IMR-90 (cell line): ENCODE measurements around the gene PMPCA. TPM values are rescaled to one million over a fixed set of nuclear protein-coding genes. Genes with fewer than 3 reads are reported as not detected.
A peak's percentile ranks its signal among the peaks of the same experiment; 100 is the strongest.

ENCODE experiments used
- ATAC-seq: fragments of 200-7000 bp; cut with Tn5 transposase; 2 replicates; pipeline ENCODE4 v1.9.1; 2020; ENCODE audit warnings: low read depth, mild to moderate bottlenecking, moderate library complexity
- BruUV-seq: library from RNA; stranded (reverse); fragments of 400-500 nt; replicated peaks from 2 replicates; lab custom pipeline; 2021; lab: Mats Ljungman, UMichigan
- CTCF ChIA-PET: fragments of 300-600 bp; formaldehyde crosslinking; extraction: SDS; loops from one replicate; lab custom pipeline; 2021; ENCODE audit warnings: antibody characterized with exemption; lab: Yijun Ruan, JAX
- POLR2A ChIA-PET: fragments of 300-600 bp; sonication (Branson Sonifier 250); formaldehyde crosslinking; loops from one replicate; lab custom pipeline; 2022; ENCODE audit warnings: antibody characterized with exemption; ENCODE audit not compliant: unreplicated experiment; lab: Charles Lee
- DNase-seq: peaks from one replicate; pipeline ENCODE4 v3.0.0; 2013
- H2AFZ ChIP-seq: replicated peaks from 2 replicates; pipeline ENCODE3; 2013; ENCODE audit warnings: low read length, mild to moderate bottlenecking; ENCODE audit not compliant: poor library complexity
- H2AK5ac ChIP-seq: 2 replicates; pipeline ENCODE4 v1.6.1; 2013; ENCODE audit warnings: low read depth, low read length, inconsistent platforms
- H2AK9ac ChIP-seq: replicated peaks from 2 replicates; pipeline ENCODE3; 2013; ENCODE audit warnings: mild to moderate bottlenecking, low read depth, low read length, moderate library complexity; ENCODE audit not compliant: poor library complexity
- H2BK120ac ChIP-seq: 2 replicates; pipeline ENCODE4 v1.6.1; 2013; ENCODE audit warnings: low read depth, low read length, inconsistent platforms
- H2BK15ac ChIP-seq: 3 replicates; pipeline ENCODE4 v1.6.1; 2013; ENCODE audit warnings: low read depth, low read length, inconsistent platforms
- H2BK20ac ChIP-seq: 2 replicates; pipeline ENCODE4 v1.6.1; 2013; ENCODE audit warnings: low read depth, mild to moderate bottlenecking, inconsistent platforms, low read length, moderate library complexity
- H2BK5ac ChIP-seq: 2 replicates; pipeline ENCODE4 v1.6.1; 2013; ENCODE audit warnings: mild to moderate bottlenecking, low read depth, low read length, inconsistent platforms; ENCODE audit not compliant: poor library complexity, severe bottlenecking
- H3K14ac ChIP-seq: replicated peaks from 2 replicates; pipeline ENCODE4 v1.6.1; 2013; ENCODE audit warnings: low read depth, low read length, inconsistent platforms
- H3K18ac ChIP-seq: 2 replicates; pipeline ENCODE4 v1.6.1; 2013; ENCODE audit warnings: low read depth, low read length, control low read depth
- H3K23ac ChIP-seq: 2 replicates; pipeline ENCODE4 v1.6.1; 2013; ENCODE audit warnings: low read depth, low read length, inconsistent platforms
- H3K27ac ChIP-seq: 2 replicates; pipeline ENCODE4 v1.5.1; 2013; ENCODE audit warnings: mild to moderate bottlenecking, control low read depth, low read length; ENCODE audit not compliant: insufficient read depth
- H3K27me3 ChIP-seq: 2 replicates; pipeline ENCODE4 v1.6.1; 2013; ENCODE audit warnings: low read length; ENCODE audit not compliant: control insufficient read depth, insufficient read depth
- H3K36me3 ChIP-seq: 2 replicates; pipeline ENCODE4 v1.6.1; 2013; ENCODE audit warnings: low read length, mixed read lengths; ENCODE audit not compliant: control insufficient read depth, insufficient read depth
- H3K4ac ChIP-seq: 2 replicates; pipeline ENCODE4 v1.6.1; 2013; ENCODE audit warnings: low read depth, low read length, inconsistent platforms
- H3K4me1 ChIP-seq: 2 replicates; pipeline ENCODE4 v1.6.1; 2013; ENCODE audit warnings: low read length, mixed read lengths; ENCODE audit not compliant: control insufficient read depth, insufficient read depth
- H3K4me2 ChIP-seq: 2 replicates; pipeline ENCODE4 v1.6.1; 2013; ENCODE audit warnings: low read depth, mild to moderate bottlenecking, control low read depth, low read length, moderate library complexity
- H3K4me3 ChIP-seq: 2 replicates; pipeline ENCODE4 v1.5.1; 2013; ENCODE audit warnings: low read depth, mild to moderate bottlenecking, control low read depth, low read length, moderate library complexity; ENCODE audit not compliant: insufficient read depth
- H3K56ac ChIP-seq: 2 replicates; pipeline ENCODE4 v1.6.1; 2013; ENCODE audit warnings: low read length, inconsistent platforms; ENCODE audit not compliant: insufficient read depth; ENCODE audit errors: extremely low read depth
- H3K79me1 ChIP-seq, 2 experiments: 2 replicates each; pipeline ENCODE4 v1.6.1; 2013; ENCODE audit warnings: low read length in 2 of 2, inconsistent platforms in 1 of 2, low read depth in 1 of 2
- H3K9ac ChIP-seq: 2 replicates; pipeline ENCODE4 v1.6.1; 2013; ENCODE audit warnings: low read depth, low read length, control low read depth
- H3K9me1 ChIP-seq: 2 replicates; pipeline ENCODE4 v1.6.1; 2013; ENCODE audit warnings: low read length, inconsistent platforms; ENCODE audit not compliant: insufficient read depth
- H3K9me3 ChIP-seq: 2 replicates; pipeline ENCODE4 v1.6.1; 2013; ENCODE audit warnings: low read length; ENCODE audit not compliant: control insufficient read depth, insufficient read depth
- H4K20me1 ChIP-seq: 2 replicates; pipeline ENCODE4 v1.6.1; 2013; ENCODE audit warnings: low read length, inconsistent platforms; ENCODE audit not compliant: insufficient read depth
- H4K5ac ChIP-seq: 2 replicates; pipeline ENCODE4 v1.6.1; 2013; ENCODE audit warnings: mild to moderate bottlenecking, low read depth, low read length, control low read depth
- H4K8ac ChIP-seq, 2 experiments: 2 replicates each; pipeline ENCODE4 v1.6.1; 2013; ENCODE audit warnings: low read depth in 2 of 2, low read length in 2 of 2, control low read depth in 1 of 2, inconsistent platforms in 1 of 2
- H4K91ac ChIP-seq: 2 replicates; pipeline ENCODE4 v1.6.1; 2013; ENCODE audit warnings: low read depth, low read length, inconsistent platforms; ENCODE audit not compliant: insufficient read depth
- CTCF ChIP-seq: conservative IDR thresholded peaks from 2 replicates; pipeline ENCODE4 v1.5.1; 2012; ENCODE audit warnings: mild to moderate bottlenecking, low read depth, low read length, improper control_type of control experiment
- FOS ChIP-seq: fragments of 150-350 bp; IDR thresholded peaks from 2 replicates; pipeline ENCODE4 v1.6.1; 2016; ENCODE audit warnings: low read depth, low read length
- MAFK ChIP-seq: IDR thresholded peaks from 2 replicates; pipeline ENCODE4 v1.6.1; 2012; ENCODE audit warnings: low read depth, low read length, improper control_type of control experiment
- MAZ ChIP-seq: IDR thresholded peaks from 2 replicates; pipeline ENCODE4 v1.6.1; 2012; ENCODE audit warnings: low read depth, mild to moderate bottlenecking, low read length, improper control_type of control experiment, moderate library complexity, borderline replicate concordance
- MXI1 ChIP-seq: IDR thresholded peaks from 2 replicates; pipeline ENCODE4 v1.6.1; 2012; ENCODE audit warnings: low read depth, mild to moderate bottlenecking, low read length, moderate library complexity, borderline replicate concordance
- POLR2A ChIP-seq: IDR thresholded peaks from 2 replicates; pipeline ENCODE4 v1.6.1; 2012; ENCODE audit warnings: mild to moderate bottlenecking, low read depth, low read length
- RCOR1 ChIP-seq: IDR thresholded peaks from 2 replicates; pipeline ENCODE4 v1.6.1; 2012; ENCODE audit warnings: mild to moderate bottlenecking, low read length, improper control_type of control experiment; ENCODE audit not compliant: insufficient replicate concordance
- RFX5 ChIP-seq: IDR thresholded peaks from 2 replicates; pipeline ENCODE4 v1.8.0; 2012; ENCODE audit warnings: low read depth, mild to moderate bottlenecking, low read length, moderate library complexity
- SMC3 ChIP-seq: fragments of 150-350 bp; IDR thresholded peaks from 2 replicates; pipeline ENCODE4 v1.6.1; 2016; ENCODE audit warnings: low read depth, mild to moderate bottlenecking, antibody characterized with exemption, low read length, moderate library complexity
- USF2 ChIP-seq: fragments of 150-350 bp; IDR thresholded peaks from 2 replicates; pipeline ENCODE4 v1.6.1; 2017; ENCODE audit warnings: mild to moderate bottlenecking, antibody characterized with exemption, low read length, low read depth
- WGBS, 2 experiments: methylation state at CpG; one replicate each; pipeline versions ENCODE4 v1.1.5 to v1.1.7; 2013; ENCODE audit warnings: missing lambda C conversion rate in 2 of 2; ENCODE audit not compliant: insufficient read length in 1 of 2; ENCODE audit errors: extremely low coverage in 2 of 2; 5-methylcytosine and 5-hydroxymethylcytosine counted together
- dilution Hi-C: fragments of 300-500 bp; cut with HindIII; formaldehyde crosslinking; loops from one replicate; pipeline ENCODE4 v1.14.3; 2018; ENCODE audit warnings: low sequenced_read_pairs; ENCODE audit not compliant: unreplicated experiment
- in situ Hi-C: fragments of 300-500 bp; cut with MboI; formaldehyde crosslinking; loops from 3 replicates; pipeline ENCODE4 v1.14.3; 2019; ENCODE audit warnings: low sequenced_read_pairs, inconsistent platforms, mixed read lengths
- intact Hi-C: fragments of 100-400 bp; cut with micrococcal nuclease; formaldehyde crosslinking; loops from 2 replicates; pipeline ENCODE4 v1.10.0; 2022
- polyA plus RNA-seq, 3 experiments: library from polyadenylated mRNA; depleted of rRNA; stranded (reverse); fragments of >200 nt; gene quantifications; 2 replicates each; pipeline ENCODE4 v1.2.3, GENCODE V29; 2012; ENCODE audit warnings: low replicate concordance in 1 of 3
- total RNA-seq: library from RNA; depleted of rRNA; stranded (reverse); fragments of >200 nt; gene quantifications from 2 replicates; pipeline ENCODE4 v1.2.3, GENCODE V29; 2012

Gene PMPCA
- total and polyA plus RNA-seq, 2 of the 4 experiments (the other 2 are of a cell fraction): 62.6 to 95.8 TPM

GRCh38 chr9:136418182-136419091 lies 8.0 kb downstream of the PMPCA start (continued):
- TF ChIP-seq CTCF: no peak

GRCh38 chr9:136419092-136419420 lies 8.6 kb downstream of the PMPCA start:
- no peak overlapping the region for H3K27ac ChIP-seq
- TF ChIP-seq MXI1 (no peak), MAFK (no peak), CTCF (no peak), RCOR1 (no peak), RFX5 (no peak), FOS (no peak), MAZ (no peak), SMC3 (no peak), POLR2A (no peak), USF2 (no peak)

More at GRCh38 chr9:136419092-136419420, 8.6 kb downstream of the PMPCA start:
- Histone ChIP-seq H4K5ac (no peak overlapping the region), H3K14ac (no peak overlapping the region), H3K4me3 (no peak overlapping the region), H3K4me1 (no peaks in the 10 kb centered on the region), H2AK5ac (no peak overlapping the region), H3K9me3 (no peaks in the 10 kb centered on the region), H4K91ac (no peak overlapping the region), H3K4ac (no peak overlapping the region), H2BK120ac (no peak overlapping the region), H4K20me1 (no peaks in the 10 kb centered on the region), H4K8ac (no peak overlapping the region), H2BK15ac (no peak overlapping the region), H3K9me1 (peaks cover 4% of the 10 kb centered on the region; the same call in 1 of the 2 replicates), H3K27me3 (no peaks in the 10 kb centered on the region), H3K18ac (no peak overlapping the region), H2BK20ac (no peak overlapping the region), H3K4me2 (no peak overlapping the region), H2BK5ac (no peak overlapping the region), H3K79me1 (peaks cover 3 to 23% of the 10 kb centered on the region in 2 experiments; a peak in 2 of 4 replicates), H2AFZ (no peak overlapping the region), H3K36me3 (peaks cover 81% of the 10 kb centered on the region), H3K9ac (no peak overlapping the region), H3K23ac (no peak overlapping the region), H2AK9ac (peak overlapping the region; percentile 13), H3K56ac (no peak overlapping the region)
- intact Hi-C loops (no loop called here), in situ Hi-C loops (no loop called here), dilution Hi-C loops (no loop called here)
- DNase-seq (no peak), ATAC-seq (no peak)
- ChIA-PET CTCF (no interaction called here), POLR2A (interaction anchor here (0.6 kb wide), 1 partner anchor 8 kb away, joined by 9 read pairs; no protein-coding TSS in a partner anchor)
- WGBS, 2 experiments: 100% methylated on average over 2 of the region's 12 CpGs; no CpG with 5 or more reads in 1 of the 2 experiments
- BruUV-seq: no TSS peak
